Left lung (tissue), 10 donors: ENCODE measurements around the gene RTN4RL1. TPM values are rescaled to one million over a fixed set of nuclear protein-coding genes. Genes with fewer than 3 reads are reported as not detected.

Experiments
- ATAC-seq: fragments of 200-7000 bp; cut with Tn5 transposase; one replicate; pipeline ENCODE4 v1.9.1; 2020; ENCODE audit warnings: moderate library complexity
- DNase-seq, 4 donors: peaks; one replicate each; pipeline ENCODE4 v3.0.0-alpha.2; 2013 to 2020
- H3K27ac ChIP-seq, 2 donors: fragments of 200-600 bp; sonication (generic) in 1 of 2; one replicate each; pipeline versions ENCODE4 v1.5.0 to v1.8.0; 2020 to 2021
- H3K27me3 ChIP-seq, 2 donors: fragments of 200-600 bp; sonication (generic) in 1 of 2; one replicate each; pipeline versions ENCODE4 v1.5.0 to v1.8.0; 2020 to 2021
- H3K36me3 ChIP-seq, 2 donors: fragments of 200-600 bp; sonication (generic) in 1 of 2; one replicate each; pipeline versions ENCODE4 v1.5.0 to v1.8.0; 2020 to 2021
- H3K4me1 ChIP-seq, 2 donors: fragments of 200-600 bp; one replicate each; pipeline ENCODE4 v1.8.0; 2021
- H3K4me3 ChIP-seq, 2 donors: fragments of 200-600 bp; sonication (generic) in 1 of 2; one replicate each; pipeline versions ENCODE4 v1.5.0 to v1.8.0; 2020 to 2021; ENCODE audit warnings: mild to moderate bottlenecking in 1 of 2
- H3K9me3 ChIP-seq, 2 donors: fragments of 200-600 bp; sonication (generic) in 1 of 2; one replicate each; pipeline versions ENCODE4 v1.5.0 to v1.8.0; 2020 to 2021
- CTCF ChIP-seq, 2 donors: fragments of 200-600 bp; sonication (generic) in 1 of 2; IDR thresholded peaks; one replicate each; pipeline versions ENCODE4 v1.5.0 to v1.8.0; 2021; ENCODE audit warnings: antibody characterized with exemption in 2 of 2
- intact Hi-C, 2 donors: fragments of 100-400 bp; cut with DNase I; formaldehyde crosslinking; loops; one replicate each; pipeline versions ENCODE4 v1.11.2 to v1.14.2; 2022
- polyA plus RNA-seq, 6 donors: library from polyadenylated mRNA; unstranded; fragments of 120-200 nt; gene quantifications; one replicate each; pipeline ENCODE4 v1.2.1, GENCODE V29; 2013; ENCODE audit not compliant: insufficient read length in 6 of 6
- total RNA-seq, 2 donors: library from RNA; stranded (reverse); fragmentation: NEBNext Ultra II Directional; extraction: Animal tissue kit (Norgen Biotek cat#: 25700); gene quantifications; one replicate each; pipeline ENCODE4 v1.2.1, GENCODE V29; 2021
- donor health status: DM: no; HTN: yes; CAD: no.
- donor health status: DM: no; HTN: no; CAD: no.

Gene RTN4RL1
- total and polyA plus RNA-seq, 8 donors = 0.34 to 5.1 (median 0.51) TPM

GRCh38 chr17:1939981-1940809, 84.9 kb downstream of the RTN4RL1 start:
- Histone ChIP-seq H3K4me3 (no peak overlapping the region), H3K27me3 (peaks cover 0 to 8% of the 10 kb centered on the region in 2 donors), H3K27ac (no peak overlapping the region), H3K4me1 (no peaks in the 10 kb centered on the region), H3K36me3 (no peaks in the 10 kb centered on the region), H3K9me3 (no peaks in the 10 kb centered on the region)
- intact Hi-C loops = no loop called here
- no peak for ATAC-seq
- no peak for TF ChIP-seq CTCF (IDR thresholded peaks at IDR 0.05)
- DNase-seq = peak in 2 of 4 donors; percentile 78 to 88

- no peaks in the 10 kb centered on the region for H3K9me3 ChIP-seq
- H3K27ac ChIP-seq = no peak overlapping the region
- no peaks in the 10 kb centered on the region for H3K36me3 ChIP-seq
- H3K4me1 ChIP-seq = no peaks in the 10 kb centered on the region
- no peak for DNase-seq
- no peak for TF ChIP-seq CTCF (IDR thresholded peaks at IDR 0.05)
- no peak overlapping the region for H3K4me3 ChIP-seq
- intact Hi-C loops = no loop called here
- no peak for ATAC-seq
- H3K27me3 ChIP-seq = peaks cover 0 to 16% of the 10 kb centered on the region in 2 donors
Measured at GRCh38 chr17:1937461-1937860, 87.7 kb downstream of the RTN4RL1 start.

GRCh38 chr17:1936766-1937165, 88.4 kb downstream of the RTN4RL1 start:
- Histone ChIP-seq H3K27me3 (peaks cover 0 to 22% of the 10 kb centered on the region in 2 donors), H3K4me3 (no peak overlapping the region), H3K27ac (no peak overlapping the region), H3K36me3 (no peaks in the 10 kb centered on the region), H3K9me3 (no peaks in the 10 kb centered on the region), H3K4me1 (no peaks in the 10 kb centered on the region)
- intact Hi-C loops = no loop called here
- DNase-seq (no peak), ATAC-seq (no peak)
- TF ChIP-seq CTCF (IDR thresholded peaks at IDR 0.05) = no peak

GRCh38 chr17:1934901-1935300, 90.2 kb downstream of the RTN4RL1 start:
- no peak overlapping the region for H3K4me3 ChIP-seq
- H3K9me3 ChIP-seq = no peaks in the 10 kb centered on the region
- H3K27ac ChIP-seq = no peak overlapping the region

More at GRCh38 chr17:1934901-1935300, 90.2 kb downstream of the RTN4RL1 start:
- ATAC-seq (no peak), DNase-seq (no peak)
- TF ChIP-seq CTCF (IDR thresholded peaks at IDR 0.05) = no peak
- intact Hi-C loops = no loop called here
- Histone ChIP-seq H3K4me1 (no peaks in the 10 kb centered on the region), H3K36me3 (no peaks in the 10 kb centered on the region), H3K27me3 (peaks cover 0 to 35% of the 10 kb centered on the region in 2 donors)
